HepG2 (cell line): ENCODE results near the gene HBE1.

Source experiments
- GABPB1 ChIP-seq: IDR thresholded peaks from 2 replicates; pipeline ENCODE4 v1.6.1; 2016; ENCODE audit warnings: mild to moderate bottlenecking, missing genetic modification reagents, moderate library complexity, missing compliant biosample characterization
- GPBP1L1 ChIP-seq: sonication (generic); formaldehyde crosslinking; IDR thresholded peaks from 2 replicates; pipeline ENCODE4 v1.5.0; 2020; ENCODE audit warnings: mild to moderate bottlenecking, missing genetic modification reagents
- IRF1 ChIP-seq: sonication (generic); formaldehyde crosslinking; IDR thresholded peaks from 2 replicates; pipeline ENCODE4 v1.4.0; 2020; ENCODE audit warnings: low read depth, mild to moderate bottlenecking, missing genetic modification reagents
- JUND ChIP-seq: sonication (generic); formaldehyde crosslinking; IDR thresholded peaks from 2 replicates; pipeline ENCODE4 v1.8.0; 2022; ENCODE audit warnings: mild to moderate bottlenecking, missing genetic modification reagents
- MYC ChIP-seq: sonication (generic); formaldehyde crosslinking; IDR thresholded peaks from 2 replicates; pipeline ENCODE4 v1.9.0; 2021; ENCODE audit warnings: missing genetic modification reagents, borderline replicate concordance
- SMAD1 ChIP-seq: sonication (generic); formaldehyde crosslinking; IDR thresholded peaks from 2 replicates; pipeline ENCODE4 v1.4.0; 2020; ENCODE audit warnings: missing genetic modification reagents, low read depth, mild to moderate bottlenecking, borderline replicate concordance
- SUZ12 ChIP-seq: fragments of 150-350 bp; IDR thresholded peaks from 2 replicates; pipeline ENCODE4 v1.6.1; 2014; ENCODE audit warnings: low read depth, low read length
- TARDBP ChIP-seq: sonication (generic); formaldehyde crosslinking; IDR thresholded peaks from 2 replicates; pipeline ENCODE4 v1.8.0; 2022; ENCODE audit warnings: mild to moderate bottlenecking, missing genetic modification reagents
- ZNF441 ChIP-seq: sonication (generic); formaldehyde crosslinking; IDR thresholded peaks from 2 replicates; pipeline ENCODE4 v1.7.0; 2021; ENCODE audit warnings: missing genetic modification reagents, borderline replicate concordance
- ZNF773 ChIP-seq: sonication (generic); formaldehyde crosslinking; IDR thresholded peaks from 2 replicates; pipeline ENCODE4 v1.4.0; 2020; ENCODE audit warnings: missing genetic modification reagents, borderline replicate concordance

- TF ChIP-seq SUZ12 (no peak), GABPB1 (CRISPR knock-in tag) (no peak), MYC (CRISPR knock-in tag) (no peak), IRF1 (no peak), GPBP1L1 (CRISPR knock-in tag) (no peak), ZNF773 (no peak), SMAD1 (no peak), TARDBP (CRISPR knock-in tag) (no peak), ZNF441 (no peak), JUND (CRISPR knock-in tag) (no peak)
These were observed 16.1 kb upstream of the HBE1 start for GRCh38 chr11:5285703-5286340.
